Ovary (tissue), 3 donors: ENCODE measurements around the gene NAB2.

Experiments used
- POLR2A ChIP-seq: fragments of 450-650 bp; IDR thresholded peaks from one replicate; pipeline ENCODE4 v1.6.1; 2017; ENCODE audit warnings: antibody characterized with exemption, mild to moderate bottlenecking, moderate library complexity
- TF ChIP-seq, protein P1 (sequence below), 3 donors: fragments of 450-650 bp in 2 of 3; fragments of 200-600 bp in 1 of 3; IDR thresholded peaks; one replicate each; pipeline versions ENCODE4 v1.5.1 to v1.8.0; 2016 to 2022; ENCODE audit warnings: antibody characterized with exemption in 3 of 3, mild to moderate bottlenecking in 1 of 3
- donor health status: DM: no; HTN: no; CAD: no.

- TF ChIP-seq, protein P1, sequence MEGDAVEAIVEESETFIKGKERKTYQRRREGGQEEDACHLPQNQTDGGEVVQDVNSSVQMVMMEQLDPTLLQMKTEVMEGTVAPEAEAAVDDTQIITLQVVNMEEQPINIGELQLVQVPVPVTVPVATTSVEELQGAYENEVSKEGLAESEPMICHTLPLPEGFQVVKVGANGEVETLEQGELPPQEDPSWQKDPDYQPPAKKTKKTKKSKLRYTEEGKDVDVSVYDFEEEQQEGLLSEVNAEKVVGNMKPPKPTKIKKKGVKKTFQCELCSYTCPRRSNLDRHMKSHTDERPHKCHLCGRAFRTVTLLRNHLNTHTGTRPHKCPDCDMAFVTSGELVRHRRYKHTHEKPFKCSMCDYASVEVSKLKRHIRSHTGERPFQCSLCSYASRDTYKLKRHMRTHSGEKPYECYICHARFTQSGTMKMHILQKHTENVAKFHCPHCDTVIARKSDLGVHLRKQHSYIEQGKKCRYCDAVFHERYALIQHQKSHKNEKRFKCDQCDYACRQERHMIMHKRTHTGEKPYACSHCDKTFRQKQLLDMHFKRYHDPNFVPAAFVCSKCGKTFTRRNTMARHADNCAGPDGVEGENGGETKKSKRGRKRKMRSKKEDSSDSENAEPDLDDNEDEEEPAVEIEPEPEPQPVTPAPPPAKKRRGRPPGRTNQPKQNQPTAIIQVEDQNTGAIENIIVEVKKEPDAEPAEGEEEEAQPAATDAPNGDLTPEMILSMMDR (IDR thresholded peaks at IDR 0.05) = no peak
- no peak for TF ChIP-seq POLR2A
These were observed 644 bp downstream of the NAB2 start for GRCh38 chr12:57089271-57090245.
